Stimulated activated CD8-positive, alpha-beta memory T cell treated with anti-CD3 and anti-CD28 coated beads, Interleukin-15, amount 100 ng/mL, for 1 hour (primary cell): ENCODE results near the gene CPA3.

Source experiments
- DNase-seq: peaks from one replicate; pipeline ENCODE4 v3.0.0-alpha.2; 2020; ENCODE audit warnings: low read depth

Gene CPA3

GRCh38 chr3:148914936-148915690, 50.0 kb downstream of the CPA3 start:
- DNase-seq = no peak

GRCh38 chr3:148916132-148916531, 51.0 kb downstream of the CPA3 start:
- no peak for DNase-seq

- DNase-seq = no peak
These were observed 57.4 kb downstream of the CPA3 start for GRCh38 chr3:148922467-148922866.

- no peak for DNase-seq
These were observed 58.5 kb downstream of the CPA3 start for GRCh38 chr3:148923592-148923991.

DNA sequence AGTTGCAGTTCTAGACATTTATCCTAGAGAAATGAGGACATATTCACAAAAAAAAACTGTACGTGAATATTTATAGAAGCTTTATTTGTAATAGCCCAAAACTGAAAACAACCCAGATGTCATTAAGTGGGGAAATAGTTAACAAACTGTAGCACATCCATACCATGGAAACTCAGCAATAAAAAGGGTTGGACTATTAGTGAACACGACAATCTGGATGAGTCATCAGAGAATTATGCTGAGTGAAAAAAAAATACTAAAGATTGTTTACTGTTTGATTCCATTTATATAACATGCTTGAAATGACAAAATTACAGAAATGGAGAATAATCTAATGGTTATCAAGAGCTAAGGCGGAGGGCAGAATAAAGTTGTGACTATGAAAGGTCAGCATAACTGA, 59.5 kb downstream of the CPA3 start:
- DNase-seq = no peak

GRCh38 chr3:148925845-148926244, 60.7 kb downstream of the CPA3 start:
- DNase-seq = no peak

- DNase-seq = no peak
These were observed 65.7 kb downstream of the CPA3 start for GRCh38 chr3:148930752-148931151.

- no peak for DNase-seq
These were observed 66.5 kb downstream of the CPA3 start for GRCh38 chr3:148931574-148931973.

DNA sequence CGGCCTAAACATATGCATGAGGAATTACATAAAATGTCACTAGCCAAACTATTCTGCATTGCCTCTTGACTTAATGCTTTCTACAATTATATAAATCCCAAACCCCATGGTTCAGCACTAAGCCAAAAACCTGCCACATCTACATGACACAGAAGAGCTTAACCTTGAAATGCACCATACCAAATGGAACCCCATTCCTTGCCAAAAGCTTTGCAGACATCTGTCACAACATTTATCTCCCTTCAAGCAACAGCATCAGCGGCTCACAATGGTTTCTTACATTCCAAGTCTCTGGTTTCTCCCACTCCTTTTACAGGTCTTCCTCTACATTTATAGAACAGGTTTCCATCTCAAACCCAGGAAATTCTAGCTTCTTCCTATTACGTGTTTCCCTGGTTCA, 67.9 kb downstream of the CPA3 start:
- DNase-seq = no peak

DNA sequence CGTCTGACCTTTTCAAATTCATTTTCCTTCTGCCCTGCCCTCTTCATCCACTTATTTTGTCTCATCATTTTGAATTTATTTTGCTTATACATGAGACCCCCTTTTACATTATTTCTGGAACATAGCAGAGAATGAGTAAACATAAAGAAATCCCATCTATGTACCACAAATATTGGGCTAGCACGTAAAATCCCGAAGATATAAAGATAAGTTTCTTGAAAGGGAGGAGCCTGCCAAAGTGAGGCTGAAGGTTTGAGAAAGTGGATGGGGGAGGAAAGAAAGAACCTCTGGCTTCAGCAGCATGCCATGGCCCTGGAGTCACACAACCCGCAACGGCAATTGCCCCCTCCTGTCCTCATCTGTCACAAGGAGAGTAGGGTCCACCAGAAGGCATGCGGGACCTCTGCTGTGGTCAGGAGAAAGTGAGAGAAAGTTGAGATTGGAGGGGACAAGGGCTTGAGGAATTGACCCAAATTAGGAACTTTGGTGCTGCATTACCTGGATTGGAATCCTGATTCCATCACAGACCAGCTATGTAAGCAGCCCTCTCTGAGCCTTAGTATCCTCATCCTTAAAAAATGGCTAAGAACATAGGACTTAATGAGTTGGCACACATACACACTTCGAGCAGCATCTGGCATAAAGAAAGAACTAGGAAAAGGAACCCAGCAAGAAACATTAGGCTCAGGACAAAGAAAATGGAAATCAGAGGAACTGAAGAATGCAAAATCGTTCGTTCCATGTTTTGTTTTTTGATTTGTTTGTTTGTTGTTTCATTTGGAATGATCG, 72.6 kb downstream of the CPA3 start:
- no peak for DNase-seq

GRCh38 chr3:148938306-148938705, 73.2 kb downstream of the CPA3 start:
- no peak for DNase-seq

DNA sequence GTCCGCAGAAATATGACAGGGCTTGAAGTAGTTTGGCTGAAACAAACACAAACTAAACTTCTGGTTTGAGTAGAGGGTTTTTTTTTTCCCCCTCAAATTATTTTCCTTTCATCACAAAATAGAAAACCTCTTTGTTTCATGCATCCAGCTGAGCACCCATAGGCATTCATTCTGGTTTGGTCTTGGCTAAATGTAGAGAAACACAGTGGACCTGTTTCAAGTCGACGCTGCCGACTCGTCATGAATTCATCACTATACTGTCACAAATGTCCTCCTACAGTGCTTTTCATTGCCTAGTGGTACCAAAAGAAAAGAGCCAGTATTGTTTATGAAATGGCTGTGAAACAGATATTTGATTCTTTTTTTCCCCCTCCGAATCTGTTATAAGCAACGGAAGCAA, 73.8 kb downstream of the CPA3 start:
- DNase-seq = no peak

GRCh38 chr3:148940983-148941382, 75.9 kb downstream of the CPA3 start:
- no peak for DNase-seq

- no peak for DNase-seq
These were observed 78.6 kb downstream of the CPA3 start for GRCh38 chr3:148943506-148944205.

GRCh38 chr3:148945116-148945515, 80.0 kb downstream of the CPA3 start:
- no peak for DNase-seq
